Measurements from ENCODE around the gene PCSK5.
"Not testable (repeated sequence)": the region's sequence is repeated elsewhere in the genome, so short reads cannot be mapped to it uniquely, and the experiment has no call there.

PCSK5 gene

GRCh38 chr9:76022317-76022716 lies 131.8 kb downstream of the PCSK5 start:
- DNase-seq, result no peak

DNA sequence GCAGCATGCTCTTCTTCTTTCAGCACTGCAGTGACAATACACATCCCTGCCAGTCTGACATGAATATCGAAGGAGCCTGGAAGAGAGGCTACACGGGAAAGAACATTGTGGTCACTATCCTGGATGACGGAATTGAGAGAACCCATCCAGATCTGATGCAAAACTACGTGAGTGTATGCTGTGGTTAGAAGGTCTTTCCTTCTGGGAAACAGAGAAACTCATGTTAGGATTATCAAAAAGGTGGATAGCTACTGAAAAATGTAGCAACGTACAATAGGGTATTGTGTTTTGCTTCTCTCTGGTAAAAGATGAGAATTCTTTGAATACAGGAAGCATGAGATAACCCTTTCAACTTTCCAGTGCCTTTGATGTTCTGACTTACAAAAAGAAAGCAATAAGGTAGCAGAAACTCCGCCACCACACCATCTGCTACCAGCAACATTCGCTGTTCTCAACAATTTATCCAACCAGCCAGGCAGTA lies 133.3 kb downstream of the PCSK5 start:
- peak; percentile 6 for DNase-seq

DNA sequence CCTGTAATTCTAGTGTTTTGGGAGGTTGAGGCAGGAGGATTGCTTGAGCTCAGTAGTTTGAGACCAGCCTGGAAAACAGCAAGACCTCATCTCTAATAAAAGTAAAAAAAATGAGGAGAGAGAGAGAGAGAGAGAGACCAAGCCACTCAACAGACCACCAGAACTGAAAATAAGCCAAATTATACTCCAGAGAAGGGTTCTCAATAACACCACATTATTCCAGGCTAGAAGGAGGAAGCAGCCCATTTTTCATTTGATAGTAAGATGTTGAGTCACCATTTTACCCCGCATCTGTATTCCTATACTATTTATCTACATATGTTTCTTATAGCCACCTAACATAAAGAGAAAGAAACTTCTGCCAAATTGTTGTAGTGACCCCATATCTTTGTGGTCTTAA lies 134.8 kb downstream of the PCSK5 start:
- no peak for DNase-seq

DNA sequence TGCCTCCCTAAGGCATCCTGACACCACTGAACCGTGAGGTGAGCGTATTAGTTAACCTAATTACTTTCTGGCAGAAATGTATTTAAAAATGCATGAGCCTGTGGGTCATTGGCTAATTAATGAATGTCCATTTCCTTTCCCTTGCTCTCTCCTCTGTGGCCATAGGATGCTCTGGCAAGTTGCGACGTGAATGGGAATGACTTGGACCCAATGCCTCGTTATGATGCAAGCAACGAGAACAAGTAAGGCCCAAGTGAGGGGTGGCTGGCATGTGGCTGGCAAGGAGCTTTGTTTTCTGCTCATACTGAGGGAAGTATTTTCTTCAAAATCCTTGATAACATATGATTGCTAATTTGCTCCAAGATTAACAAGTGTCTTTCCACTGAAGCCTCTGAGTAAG lies 136.3 kb downstream of the PCSK5 start:
- no peak for DNase-seq

DNA sequence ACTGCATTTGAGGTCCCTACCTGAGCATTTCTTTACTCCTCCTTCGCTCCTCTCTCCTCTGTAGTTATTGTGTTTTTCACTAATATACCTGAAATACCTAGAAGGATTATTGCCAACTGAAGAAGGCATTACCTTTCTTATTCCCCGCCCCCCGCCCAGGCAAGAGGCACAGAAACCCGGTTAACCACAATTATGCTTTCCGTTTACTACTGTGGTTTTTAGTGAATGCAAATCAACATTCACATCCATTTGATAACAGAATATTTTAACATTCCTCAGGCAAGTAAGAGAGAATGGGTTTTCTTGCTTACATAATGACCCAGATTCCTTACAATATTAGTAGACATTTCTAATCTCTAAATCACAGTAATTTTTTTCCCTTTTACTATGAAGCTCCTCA lies 136.9 kb downstream of the PCSK5 start:
- no peak for DNase-seq

GRCh38 chr9:76027861-76028260 lies 137.4 kb downstream of the PCSK5 start:
- DNase-seq, result no peak

GRCh38 chr9:76032038-76032796 lies 141.7 kb downstream of the PCSK5 start:
- DNase-seq, result no peak

DNA sequence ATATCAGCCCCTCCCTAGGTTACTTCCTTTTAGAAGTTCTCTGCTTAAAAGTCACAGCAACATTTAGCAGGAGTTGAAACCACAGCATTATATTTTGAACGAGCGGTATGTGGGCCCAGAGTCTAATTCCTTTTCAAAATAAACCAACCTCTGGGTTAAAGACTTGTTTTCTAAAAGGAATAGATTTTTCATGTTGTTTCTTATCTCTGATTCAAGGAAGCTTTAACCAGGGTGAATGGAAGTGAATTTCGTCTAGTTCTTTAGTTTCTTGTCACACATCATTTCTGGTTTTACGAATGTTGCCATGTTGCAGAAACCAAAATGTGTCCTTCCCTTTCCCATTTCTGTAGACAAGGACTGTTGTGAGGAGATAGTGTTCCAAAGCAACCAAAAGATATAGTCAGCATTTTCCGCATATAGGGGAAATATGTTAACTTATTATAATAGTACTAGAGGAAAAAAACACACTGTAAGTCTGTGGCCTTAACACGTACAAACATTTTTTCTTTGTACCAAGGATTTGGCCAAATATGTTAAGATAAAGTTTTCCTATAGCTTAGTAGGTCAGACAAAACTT lies 142.4 kb downstream of the PCSK5 start:
- DNase-seq, result no peak

DNA sequence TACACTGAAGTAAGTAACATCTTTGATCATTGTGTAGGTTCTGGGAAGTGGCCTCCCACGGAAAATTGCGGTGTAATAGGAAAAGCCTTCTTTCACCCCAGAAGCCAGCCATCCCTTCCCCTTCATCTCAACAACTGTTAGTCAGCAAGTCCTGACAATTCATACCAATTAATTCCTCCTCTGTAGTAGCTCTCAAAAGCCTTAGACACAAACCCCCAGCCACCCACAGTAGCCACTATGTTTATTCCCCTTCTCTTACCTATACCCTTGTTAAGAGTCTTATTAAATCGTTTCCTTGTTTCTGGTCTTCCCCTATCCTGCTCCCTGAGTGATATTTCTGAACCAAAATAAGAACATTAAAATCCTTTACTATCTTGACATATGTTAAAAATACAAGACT lies 143.6 kb downstream of the PCSK5 start:
- DNase-seq, result no peak

GRCh38 chr9:76036762-76037161 lies 146.3 kb downstream of the PCSK5 start:
- DNase-seq, result no peak

GRCh38 chr9:76037587-76038225 lies 147.2 kb downstream of the PCSK5 start:
- no peak for DNase-seq

- DNase-seq, result no peak
Measured at GRCh38 chr9:76038431-76038830, 148.0 kb downstream of the PCSK5 start.

GRCh38 chr9:76044266-76044819 lies 153.9 kb downstream of the PCSK5 start:
- DNase-seq, result no peak

- no peak for DNase-seq
Measured at GRCh38 chr9:76045221-76045620, 154.7 kb downstream of the PCSK5 start.

DNA sequence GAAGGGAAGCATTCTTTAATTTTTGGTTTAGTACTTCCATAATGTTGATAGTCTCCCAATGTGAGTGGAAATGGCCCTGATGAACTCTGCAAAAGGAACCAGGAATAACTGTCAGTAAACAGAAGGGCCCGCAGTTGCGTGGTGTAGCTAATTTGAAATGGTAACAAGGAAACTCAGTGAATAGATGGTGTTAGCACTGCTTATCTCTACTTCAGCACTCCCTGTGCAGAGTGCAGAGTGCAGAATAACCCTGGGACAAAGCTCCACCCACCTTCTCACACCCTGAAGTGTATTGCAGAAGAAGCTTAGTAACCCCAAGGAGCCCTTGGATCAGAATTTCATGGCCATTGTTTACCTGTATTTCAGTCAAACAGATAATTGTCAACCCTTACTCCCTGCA lies 158.9 kb downstream of the PCSK5 start:
- DNase-seq, result no peak

- DNase-seq, result no peak
Measured at GRCh38 chr9:76067696-76068095, 177.2 kb downstream of the PCSK5 start.

DNA sequence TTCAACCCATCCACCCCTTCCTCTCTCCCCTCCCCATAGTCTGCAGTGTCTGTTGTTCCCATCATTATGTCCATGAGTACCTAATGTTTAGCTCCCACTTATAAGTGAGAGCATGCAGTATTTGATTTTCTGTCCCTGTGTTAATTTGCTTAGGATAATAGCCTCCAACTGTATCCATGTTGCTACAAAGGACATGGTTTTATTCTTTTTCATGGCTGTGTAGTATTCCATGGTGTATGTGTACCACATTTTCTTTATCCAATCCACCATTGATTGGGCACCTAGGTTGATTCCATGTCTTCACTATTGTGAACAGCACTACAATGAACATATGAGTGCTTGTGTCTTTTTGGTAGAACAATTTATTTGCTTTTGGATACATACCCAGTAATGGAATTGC lies 187.1 kb downstream of the PCSK5 start:
- no peak for DNase-seq

DNA sequence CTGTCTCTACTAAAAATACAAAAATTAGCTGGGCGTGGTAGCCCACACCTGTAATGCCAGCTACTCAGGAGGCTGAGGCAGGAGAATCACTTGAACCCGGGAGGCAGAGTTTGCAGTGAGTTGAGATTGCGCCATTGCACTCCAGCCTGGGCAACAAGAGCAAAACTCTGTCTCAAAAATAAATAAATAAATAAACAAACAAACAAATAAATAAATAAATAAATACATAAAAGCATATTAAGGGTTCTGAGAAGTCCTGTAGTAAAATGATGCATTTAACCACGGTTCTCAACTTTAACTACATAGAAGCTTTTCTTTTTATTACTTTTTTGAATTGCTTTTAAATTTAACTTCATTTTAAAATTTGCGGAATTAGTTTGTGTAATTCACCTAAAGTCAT lies 190.8 kb downstream of the PCSK5 start:
- not testable (repeated sequence) for DNase-seq

DNA sequence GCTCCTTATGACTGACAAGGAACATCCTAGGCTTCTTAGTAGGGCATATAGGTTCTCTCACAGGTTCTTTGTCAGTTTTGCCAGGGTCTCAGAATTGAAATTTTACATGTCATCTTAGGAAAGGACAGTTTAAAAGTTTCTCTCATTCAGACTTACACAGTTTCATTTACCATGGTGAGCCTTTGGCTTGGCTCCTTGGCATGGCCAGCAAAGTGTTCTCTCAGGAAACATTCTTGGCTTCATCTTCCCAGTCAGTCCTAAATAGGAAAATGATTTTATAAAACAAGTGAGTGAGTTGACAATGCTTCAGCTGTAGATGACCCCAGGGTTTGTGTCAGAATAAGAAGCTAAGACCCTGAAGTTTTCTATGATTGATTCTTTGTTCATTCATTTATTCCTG lies 191.6 kb downstream of the PCSK5 start:
- DNase-seq, result no peak

- no peak for DNase-seq
Measured at GRCh38 chr9:76085596-76085995, 195.1 kb downstream of the PCSK5 start.

DNA sequence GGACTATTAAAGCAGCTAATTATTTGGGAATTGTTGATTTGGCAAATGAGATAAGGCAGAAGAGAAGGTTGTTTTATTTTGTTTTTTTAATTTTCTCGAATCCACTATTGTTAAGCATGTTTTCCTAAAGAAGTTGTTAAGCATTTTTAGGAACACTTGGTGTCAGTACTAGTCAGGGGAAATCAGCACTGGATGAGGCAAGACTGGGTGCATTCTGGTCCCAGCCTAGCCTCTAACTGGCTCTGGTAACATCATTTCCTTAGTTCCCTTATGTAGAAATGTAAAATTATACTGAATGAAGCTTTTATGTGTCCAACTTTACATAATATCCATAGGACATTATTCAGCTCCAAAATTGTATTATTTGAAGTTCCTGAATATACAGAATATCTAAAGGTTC lies 196.1 kb downstream of the PCSK5 start:
- no peak for DNase-seq

DNA sequence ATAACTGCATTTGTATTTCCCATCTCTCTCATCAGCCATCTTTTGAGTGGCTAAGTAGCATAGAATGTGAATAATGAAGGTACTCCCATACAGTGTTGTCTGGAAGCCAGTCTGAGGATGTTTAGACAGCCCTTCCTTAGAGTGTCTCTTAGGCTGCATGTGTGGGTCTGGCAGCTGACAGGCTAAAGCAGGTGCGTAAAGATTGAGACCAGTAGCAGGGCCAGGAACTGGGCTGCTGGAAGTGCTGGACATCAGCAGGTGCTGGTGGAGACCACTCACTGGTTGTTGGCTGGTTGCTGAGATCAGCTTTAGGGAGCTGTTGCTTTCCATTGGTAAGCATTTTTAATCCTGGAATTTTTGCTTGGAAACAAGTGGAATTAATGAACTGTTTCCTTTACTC lies 197.5 kb downstream of the PCSK5 start:
- no peak for DNase-seq

DNA sequence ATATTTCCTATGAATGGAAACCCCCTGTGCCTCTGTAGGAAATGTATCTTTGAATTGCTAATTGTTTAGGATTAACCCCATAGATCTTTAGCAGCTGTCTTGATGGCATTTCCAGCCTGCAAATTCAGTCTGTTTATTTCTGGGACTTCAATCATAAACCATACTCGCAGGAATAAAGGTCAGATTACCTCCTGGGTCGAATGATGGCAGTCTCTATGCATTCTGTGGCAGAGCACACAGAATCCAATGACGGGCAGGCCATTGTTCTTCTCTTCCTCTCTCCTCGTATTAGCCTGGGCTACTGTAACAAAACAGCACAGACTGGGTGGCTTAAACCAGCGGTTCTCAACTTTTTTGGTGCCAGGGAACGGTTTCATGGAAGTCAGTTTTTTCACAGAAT lies 199.9 kb downstream of the PCSK5 start:
- DNase-seq, result no peak

- DNase-seq, result no peak
Measured at GRCh38 chr9:76090909-76091308, 200.4 kb downstream of the PCSK5 start.

Data from activated effector memory CD4-positive, alpha-beta T cell treated with Interleukin-2 at 50 U/mL for 16 hours (primary cell).